GM23248 (cell line): ENCODE results near the gene NEDD4L.

Experiments used
- EZH2 ChIP-seq: fragments of 200-600 bp; sonication (generic); IDR thresholded peaks from 2 replicates; pipeline ENCODE4 v1.6.1; 2018; ENCODE audit warnings: antibody characterized with exemption, mild to moderate bottlenecking; ENCODE audit not compliant: insufficient read depth, poor library complexity, severe bottlenecking
- EZH2phosphoT487 ChIP-seq: fragments of 200-600 bp; sonication (generic); IDR thresholded peaks from 2 replicates; pipeline ENCODE4 v1.6.1; 2018; ENCODE audit warnings: antibody characterized with exemption, moderate library complexity, mild to moderate bottlenecking, low read depth; ENCODE audit not compliant: insufficient read depth

DNA sequence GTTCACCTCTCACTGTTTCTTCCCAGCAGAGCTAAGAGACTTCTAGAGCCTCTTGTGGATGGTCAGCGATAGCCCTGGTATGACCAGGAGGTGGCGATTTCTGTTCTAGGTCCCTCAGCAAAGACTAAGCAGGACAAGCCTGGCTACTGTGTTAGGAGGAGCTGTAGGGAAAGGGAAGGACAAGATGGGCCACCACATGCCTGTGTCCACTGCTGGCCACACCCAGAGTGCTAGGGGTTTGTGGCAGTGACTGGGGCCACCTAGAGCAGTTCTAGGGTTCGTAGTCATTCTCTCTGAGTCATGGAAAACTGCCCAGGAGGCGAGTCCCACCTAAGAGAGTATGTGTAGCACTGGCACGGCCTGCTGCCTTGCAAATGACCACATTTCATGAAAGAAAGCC, 405.4 kb downstream of the NEDD4L start:
- no peak for TF ChIP-seq EZH2
- no peak for TF ChIP-seq EZH2phosphoT487
